Cardiac fibroblast (primary cell): ENCODE results near the gene SYCE1L.
"Not testable (repeated sequence)": the region's sequence is repeated elsewhere in the genome, so short reads cannot be mapped to it uniquely, and the experiment has no call there.

Source experiments
- DNase-seq, 2 donors: peaks; one replicate each; pipeline versions ENCODE4 v3.0.0 to v3.0.0-alpha.2; 2010; ENCODE audit warnings: low read depth in 2 of 2
- H3K4me3 ChIP-seq, 2 donors: replicated peaks in 1 of 2; 1 replicate in 1 of 2; 2 replicates in 1 of 2; pipeline ENCODE4 v1.5.1; 2011; ENCODE audit warnings: low read depth in 2 of 2, low read length in 2 of 2, mild to moderate bottlenecking in 2 of 2, moderate library complexity in 1 of 2
- CTCF ChIP-seq: IDR thresholded peaks from one replicate; pipeline ENCODE4 v1.5.1; 2011; ENCODE audit warnings: low read depth, mild to moderate bottlenecking, low read length, inconsistent platforms

SYCE1L gene

GRCh38 chr16:77231047-77231446, 31.8 kb downstream of the SYCE1L start:
- no peak overlapping the region for H3K4me3 ChIP-seq
- no peak for TF ChIP-seq CTCF
- DNase-seq, result no peak

GRCh38 chr16:77233799-77234519, 34.8 kb downstream of the SYCE1L start:
- no peak overlapping the region for H3K4me3 ChIP-seq
- no peak for TF ChIP-seq CTCF
- no peak for DNase-seq

GRCh38 chr16:77234611-77235010, 35.4 kb downstream of the SYCE1L start:
- TF ChIP-seq CTCF, result no peak
- peak; percentile 4 to 18 for DNase-seq
- H3K4me3 ChIP-seq, result no peak overlapping the region

- peak; percentile 99 for TF ChIP-seq CTCF
- no peak overlapping the region for H3K4me3 ChIP-seq
- peak; percentile 85 to 86 for DNase-seq
Observed at GRCh38 chr16:77236063-77236511, 36.9 kb downstream of the SYCE1L start.

- TF ChIP-seq CTCF, result no peak
- no peak overlapping the region for H3K4me3 ChIP-seq
- DNase-seq, result peak in 1 of 2 donors; percentile 5
Observed at GRCh38 chr16:77238593-77238992, 39.4 kb downstream of the SYCE1L start.

GRCh38 chr16:77242471-77242870, 43.3 kb downstream of the SYCE1L start:
- H3K4me3 ChIP-seq, DNase-seq: not testable (repeated sequence)

GRCh38 chr16:77246150-77246549, 46.9 kb downstream of the SYCE1L start:
- no peak for TF ChIP-seq CTCF
- DNase-seq, result no peak
- no peak overlapping the region for H3K4me3 ChIP-seq
